Astrocyte (in vitro differentiated cells and primary cell): ENCODE results near the gene C2orf92.

Experiments
- CTCF ChIP-seq: IDR thresholded peaks from 2 replicates; pipeline ENCODE4 v1.5.1; 2011; ENCODE audit warnings: low read depth, mild to moderate bottlenecking, inconsistent platforms, low read length, moderate library complexity; ENCODE audit not compliant: insufficient read depth
- EZH2 ChIP-seq: IDR thresholded peaks from 2 replicates; pipeline ENCODE4 v1.6.1; 2012; ENCODE audit warnings: mild to moderate bottlenecking, low read length, inconsistent platforms; ENCODE audit not compliant: insufficient read depth

- no peak for TF ChIP-seq CTCF
- no peak for TF ChIP-seq EZH2
Observed at GRCh38 chr2:97676620-97677019, 7.1 kb downstream of the C2orf92 start.
